HL-60/S4 treated with phorbol 12-myristate 13-acetate at 8.2 ng/mL for 4 days and 3 days (cell line): Measurements from ENCODE around the gene XCR1.
"Not testable (repeated sequence)": the region's sequence is repeated elsewhere in the genome, so short reads cannot be mapped to it uniquely, and the experiment has no call there.

ENCODE experiments used
- in situ Hi-C: fragments of 300-500 bp; cut with MboI; formaldehyde crosslinking; loops from 2 replicates; pipeline ENCODE4 v1.15.0; 2022; ENCODE audit warnings: low sequenced_read_pairs

XCR1 gene

DNA sequence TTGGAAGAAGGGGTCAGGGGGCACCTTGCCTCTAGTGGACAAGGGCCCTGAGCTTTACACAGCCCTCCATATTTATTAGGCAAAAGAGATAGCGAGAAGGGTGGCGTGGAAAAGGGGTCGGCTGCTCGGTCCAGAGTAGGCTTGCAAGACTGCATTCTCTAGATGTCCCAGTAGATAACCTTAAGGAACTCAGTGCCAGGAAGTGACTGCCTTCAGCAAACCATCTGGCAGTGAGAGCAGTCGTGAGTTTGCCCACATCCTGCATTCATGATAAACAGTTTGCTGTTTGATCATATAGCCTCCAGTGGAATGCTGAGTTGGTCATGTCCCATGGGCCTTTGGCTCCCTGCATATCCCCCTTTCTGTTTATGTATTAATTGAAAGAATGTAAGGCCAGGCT is 18.9 kb upstream of the XCR1 start:
- in situ Hi-C loops, result not testable (repeated sequence)

DNA sequence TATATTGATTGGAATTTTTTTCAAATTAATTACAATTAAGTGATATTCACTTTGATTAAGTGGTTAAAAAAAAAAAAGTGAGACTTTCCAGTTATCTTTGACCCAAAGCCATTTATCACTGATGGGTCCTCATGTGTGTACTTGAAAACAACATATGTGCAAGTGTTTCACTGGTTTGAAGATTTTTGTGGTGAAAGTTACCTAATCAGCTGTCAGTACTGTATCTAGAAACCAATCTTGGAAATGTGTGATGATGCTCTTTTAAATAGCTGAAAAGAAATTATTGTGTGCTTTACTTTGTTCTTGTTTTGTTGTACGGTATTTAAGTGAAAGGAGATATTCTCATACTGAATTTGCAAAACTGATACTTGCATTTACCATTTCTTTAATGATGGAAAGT is 11.6 kb upstream of the XCR1 start:
- in situ Hi-C loops, result no loop called here

DNA sequence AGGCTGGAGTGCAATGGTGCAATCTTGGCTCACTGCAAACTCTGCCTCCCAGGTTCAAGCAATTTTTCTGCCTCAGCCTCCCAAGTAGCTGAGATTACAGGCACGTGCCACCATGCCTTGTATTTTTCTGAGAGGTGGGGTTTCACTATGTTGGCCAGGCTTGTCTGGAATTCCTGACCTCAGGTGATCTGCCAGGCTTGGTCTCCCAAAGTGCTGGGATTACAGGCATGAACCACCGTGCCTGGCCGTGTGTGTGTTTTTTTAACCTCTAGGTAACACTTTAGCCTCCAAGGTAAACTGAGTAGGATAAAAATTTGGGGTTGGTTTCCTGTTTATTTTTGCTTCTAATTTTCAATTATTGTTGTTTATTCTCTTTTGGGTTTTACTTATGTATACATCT is 10.8 kb upstream of the XCR1 start:
- in situ Hi-C loops, result not testable (repeated sequence)

DNA sequence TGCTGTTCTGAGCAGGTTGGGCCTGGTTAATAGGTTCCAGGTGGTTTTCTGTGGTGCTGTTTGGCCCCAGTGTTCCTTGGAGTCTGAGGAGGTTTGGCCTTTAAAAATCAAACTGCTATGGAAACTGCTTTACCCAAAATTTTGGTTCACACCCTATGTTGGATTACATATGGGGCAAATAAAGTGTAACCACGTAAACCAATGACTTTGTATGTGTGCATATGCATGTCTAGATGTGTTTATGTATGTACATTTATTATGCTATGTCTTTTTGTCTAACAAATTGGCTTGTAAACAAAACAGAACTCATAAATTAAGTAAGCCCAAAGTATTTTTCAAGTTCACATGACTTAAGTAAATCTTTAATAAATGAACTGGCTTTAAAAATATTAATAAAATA is 8.9 kb upstream of the XCR1 start:
- in situ Hi-C loops, result no loop called here

DNA sequence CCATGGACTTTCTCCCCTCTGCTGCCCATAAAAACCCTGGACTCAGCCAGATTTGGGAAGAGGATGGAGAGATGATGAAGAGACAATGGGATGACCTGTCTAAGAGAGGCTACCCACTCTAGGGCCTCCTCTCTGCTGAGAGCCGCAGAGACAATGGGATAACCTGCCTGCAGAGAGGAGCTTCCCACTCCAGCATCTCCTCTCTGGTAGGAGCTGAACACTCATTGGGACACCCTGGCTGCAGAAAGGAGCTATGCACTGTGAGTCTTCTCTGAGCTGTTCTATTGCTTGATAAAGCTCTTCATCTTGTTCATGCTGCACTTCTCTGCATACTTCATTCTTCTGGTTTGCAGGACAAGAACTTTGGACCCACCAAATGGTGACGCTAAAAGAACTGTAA is 4.5 kb upstream of the XCR1 start:
- in situ Hi-C loops, result no loop called here

DNA sequence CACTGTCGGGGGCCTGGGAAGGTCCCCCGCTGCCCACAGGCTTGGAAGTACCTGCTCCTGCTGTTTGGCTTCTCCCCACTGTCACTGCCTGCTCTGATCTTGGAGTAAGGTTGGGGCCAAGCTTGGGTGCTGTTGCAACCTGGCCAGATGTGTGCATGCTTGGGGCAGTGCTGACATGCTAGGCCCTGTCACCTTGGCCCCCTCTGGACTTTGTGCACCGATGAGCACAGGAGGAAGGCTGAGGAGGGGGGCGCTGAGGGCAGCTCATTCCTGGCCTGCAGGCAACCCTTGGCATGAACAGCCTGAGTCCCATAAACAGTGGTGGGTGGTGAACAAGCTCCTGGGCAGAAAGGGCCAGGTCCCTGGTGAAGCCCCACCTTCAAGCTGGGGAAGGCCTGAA is 4.0 kb upstream of the XCR1 start:
- in situ Hi-C loops, result no loop called here

DNA sequence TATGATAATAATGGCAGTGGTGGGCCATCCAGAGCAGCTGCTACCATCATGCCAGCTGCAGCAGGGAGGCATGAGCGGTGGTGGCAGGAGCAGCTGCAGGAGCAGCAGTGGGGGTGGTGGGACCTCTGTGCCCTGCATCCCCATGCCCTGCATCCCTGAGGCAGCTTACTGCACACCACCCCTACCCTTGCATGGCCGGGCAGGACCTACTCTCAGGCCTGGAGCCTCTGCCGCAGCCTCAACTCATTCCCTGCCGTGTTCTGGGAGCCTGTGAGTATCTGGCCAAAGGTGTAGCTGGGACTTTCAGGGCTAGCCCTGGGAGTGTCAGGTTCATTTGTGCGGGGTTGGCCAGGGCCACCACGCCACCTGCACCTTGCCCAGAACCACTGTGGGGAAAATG is 3.3 kb upstream of the XCR1 start:
- in situ Hi-C loops, result no loop called here

DNA sequence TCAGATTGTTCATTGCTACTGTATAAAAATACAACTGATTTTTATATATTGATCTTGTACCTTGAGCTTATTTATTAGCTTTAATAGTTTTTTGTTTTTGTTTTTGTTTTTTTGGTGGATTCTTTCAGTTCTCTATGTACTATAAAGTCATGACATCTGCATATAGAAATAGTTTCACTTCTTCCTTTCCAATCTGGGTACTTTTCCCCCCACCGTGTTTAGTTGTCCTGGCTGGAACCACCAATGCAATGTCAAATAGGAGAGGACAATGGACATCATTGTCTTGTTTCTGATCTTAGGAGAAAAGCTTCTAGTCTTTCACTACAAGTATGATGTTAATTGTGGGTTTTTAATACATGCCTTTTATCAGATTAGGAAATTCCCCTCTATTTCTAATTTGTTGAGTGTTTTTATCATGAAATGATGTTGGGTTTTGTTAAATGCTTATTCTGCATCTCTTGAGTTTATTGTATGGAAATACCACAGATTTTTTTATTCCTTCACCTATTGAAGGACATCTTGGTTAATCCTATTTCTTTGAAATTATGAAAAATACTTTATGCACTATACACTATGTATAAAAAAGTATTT is 2.8 kb upstream of the XCR1 start:
- in situ Hi-C loops, result no loop called here

DNA sequence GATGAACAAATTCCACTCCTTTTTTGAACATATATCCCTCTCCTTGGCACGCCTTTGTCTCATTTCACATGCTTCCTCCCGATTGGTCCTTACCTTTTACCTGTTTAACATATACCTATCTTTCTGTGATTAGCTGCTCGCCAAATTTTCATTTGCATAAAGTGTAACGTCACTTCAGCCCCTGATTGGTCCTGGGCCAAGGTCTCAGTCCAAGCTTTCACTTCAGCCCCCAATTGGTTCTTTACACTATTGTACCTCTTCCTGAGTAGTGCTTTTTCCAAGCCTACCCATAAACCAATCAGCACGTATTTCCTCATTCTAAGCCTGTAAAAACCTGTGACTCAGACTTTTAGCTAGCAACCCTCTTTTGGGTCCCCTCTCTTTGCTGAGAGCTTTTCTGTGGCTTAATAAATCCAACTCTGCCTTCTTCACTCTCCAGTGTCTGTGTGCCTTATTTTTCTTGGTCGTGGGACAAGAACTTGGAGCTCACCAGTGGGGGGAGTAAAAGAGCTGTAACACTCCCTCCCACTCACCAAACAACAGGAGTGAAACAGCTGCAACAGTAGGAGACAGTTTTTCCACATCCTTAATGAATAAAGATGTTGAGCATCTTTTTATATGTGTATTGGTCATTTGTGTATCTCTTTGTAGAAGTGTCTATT is 584 bp upstream of the XCR1 start:
- in situ Hi-C loops, result no loop called here

DNA sequence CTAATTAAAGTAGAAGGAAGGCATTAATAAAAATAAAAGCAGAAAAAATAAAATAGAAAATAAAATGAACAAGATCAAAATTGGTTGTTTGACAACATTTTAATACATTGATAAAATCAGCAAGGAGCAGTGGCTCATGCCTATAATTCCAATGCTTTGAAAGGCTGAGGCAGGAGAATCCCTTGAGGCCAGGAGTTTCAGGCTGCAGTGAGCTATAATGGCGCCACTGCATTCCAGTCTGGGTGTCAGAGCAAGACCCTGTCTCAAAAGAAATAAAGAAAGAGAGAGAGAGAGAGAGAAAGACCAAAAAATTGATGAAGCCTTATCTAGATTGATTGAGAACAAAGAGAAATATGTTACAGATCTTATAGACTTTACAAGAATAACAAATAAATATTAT is 2.1 kb downstream of the XCR1 start:
- in situ Hi-C loops, result no loop called here

DNA sequence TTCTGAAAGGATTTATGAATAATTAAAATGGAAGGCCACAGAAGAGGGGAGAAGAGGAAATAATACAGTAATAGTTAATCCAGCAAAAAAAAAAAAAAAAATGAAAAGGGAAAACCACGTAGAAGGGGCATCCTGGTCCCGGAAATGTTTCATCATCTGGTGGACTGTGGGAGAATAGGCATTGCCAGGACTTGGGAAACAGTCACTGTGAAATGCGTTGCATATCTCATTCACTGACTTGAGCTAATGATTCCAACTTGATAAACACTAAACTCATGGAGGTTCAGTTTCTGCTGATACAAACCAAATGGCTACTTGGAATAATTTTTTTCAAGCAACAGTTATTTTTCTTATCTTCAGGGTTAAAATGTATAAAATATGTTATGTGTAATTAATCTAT is 3.2 kb downstream of the XCR1 start:
- in situ Hi-C loops, result no loop called here

DNA sequence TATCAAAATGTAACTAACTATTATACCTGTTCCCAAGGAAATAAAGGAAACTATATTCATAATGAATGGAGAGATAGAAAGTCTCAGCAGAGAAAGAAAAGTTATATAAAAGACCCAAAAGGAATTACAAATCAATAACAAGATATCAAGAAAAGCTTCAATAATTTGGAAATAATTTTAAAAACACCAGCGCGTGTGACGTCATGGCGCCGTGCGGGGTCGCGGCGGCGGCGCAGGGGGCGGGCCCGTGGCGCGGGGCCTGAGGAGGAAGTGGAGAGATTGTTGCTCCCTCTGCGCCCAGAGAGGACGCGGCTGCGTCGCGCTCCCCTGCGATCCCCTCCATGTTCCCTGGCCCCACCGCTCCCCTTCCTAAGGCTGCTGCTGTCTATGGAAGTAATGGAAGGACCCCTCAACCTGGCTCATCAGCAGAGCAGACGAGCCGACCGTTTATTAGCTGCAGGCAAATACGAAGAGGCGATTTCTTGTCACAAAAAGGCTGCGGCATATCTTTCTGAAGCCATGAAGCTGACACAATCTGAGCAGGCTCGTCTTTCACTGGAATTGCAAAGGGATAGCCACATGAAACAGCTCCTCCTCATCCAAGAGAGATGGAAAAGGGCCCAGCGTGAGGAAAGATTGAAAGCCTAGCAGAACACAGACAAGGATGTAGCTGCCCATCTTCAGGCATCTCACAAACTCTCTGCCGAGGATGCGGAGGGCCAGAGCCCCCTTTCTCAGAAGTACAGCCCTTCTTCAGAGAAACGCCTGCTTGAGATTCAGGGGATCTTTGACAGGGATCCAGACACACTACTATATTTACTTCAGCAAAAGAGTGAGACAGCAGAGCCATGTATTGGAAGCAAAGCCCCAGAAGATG is 4.1 kb downstream of the XCR1 start:
- in situ Hi-C loops, result no loop called here

DNA sequence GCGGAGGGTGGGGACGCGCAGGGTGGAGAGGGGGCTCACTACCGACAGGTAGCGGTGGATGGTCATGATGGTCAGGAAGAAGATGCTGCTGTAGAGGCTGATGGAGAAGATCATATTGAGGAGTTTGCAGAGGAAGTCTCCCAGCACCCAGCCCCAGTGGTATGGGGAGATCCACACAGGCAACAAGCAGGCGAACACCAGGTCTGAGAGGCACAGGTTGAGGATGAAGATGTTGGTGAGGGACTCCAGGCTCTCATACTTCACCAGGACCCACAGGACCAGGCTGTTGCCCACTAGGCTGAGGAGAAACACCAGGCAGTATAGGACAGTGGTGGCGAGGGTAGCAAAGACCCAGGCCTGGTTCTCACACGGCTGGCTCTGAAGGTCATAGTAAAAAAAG is 5.8 kb downstream of the XCR1 start:
- in situ Hi-C loops, result no loop called here

DNA sequence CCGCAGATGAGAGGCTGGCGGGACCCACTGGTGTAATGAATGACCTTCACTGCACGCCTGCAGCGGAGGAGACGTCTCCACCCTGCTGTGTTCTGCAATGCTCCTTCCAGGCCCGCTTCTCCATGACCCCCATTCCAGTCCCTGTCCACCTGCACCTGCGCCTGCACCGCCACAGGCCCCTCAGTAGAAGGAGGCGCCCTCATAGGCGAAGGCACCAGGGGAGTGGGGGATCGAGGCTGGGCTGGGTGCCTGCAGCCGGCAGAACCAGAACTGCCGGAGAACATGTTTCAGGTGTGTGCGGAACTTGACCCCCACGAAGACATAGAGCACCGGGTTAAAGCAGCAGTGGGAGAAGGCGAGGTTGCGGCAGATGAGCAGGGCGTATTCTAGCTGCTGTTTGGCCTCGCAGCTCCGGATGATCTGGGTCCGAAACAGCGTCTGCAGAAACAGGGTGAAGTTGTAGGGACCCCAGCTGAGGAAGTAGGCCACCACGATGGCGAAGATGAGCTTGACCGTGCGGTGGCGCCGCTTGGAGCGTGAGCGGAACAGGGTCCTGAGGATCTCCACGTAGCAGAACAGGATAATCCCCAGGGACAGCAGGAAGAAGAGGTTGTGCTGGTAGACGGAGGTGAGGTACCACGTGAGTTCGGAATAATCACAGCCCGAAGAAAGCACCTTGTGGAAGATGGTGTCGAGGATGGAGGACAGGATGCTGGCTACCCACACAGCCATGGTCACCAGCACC is 6.3 kb downstream of the XCR1 start:
- in situ Hi-C loops, result no loop called here

DNA sequence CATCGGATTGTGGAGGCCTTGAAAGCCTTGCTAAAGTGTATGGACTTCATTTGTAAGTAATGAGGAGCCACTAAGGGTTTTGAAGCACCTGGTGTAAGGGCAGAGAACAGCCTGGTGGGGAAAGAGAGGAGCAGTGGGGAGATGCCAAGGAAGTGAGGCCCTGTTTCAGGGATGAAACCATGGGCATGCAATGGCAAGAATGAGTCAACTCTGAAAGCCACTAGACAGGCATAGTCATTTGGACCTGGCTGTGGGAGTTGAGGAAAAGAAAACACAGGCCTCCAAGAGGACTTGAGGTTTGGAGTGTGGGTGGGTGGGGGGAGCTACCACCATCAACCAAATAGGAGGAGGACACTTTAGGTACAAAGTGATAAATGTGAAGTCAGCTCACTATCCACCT is 7.6 kb downstream of the XCR1 start:
- in situ Hi-C loops, result no loop called here

DNA sequence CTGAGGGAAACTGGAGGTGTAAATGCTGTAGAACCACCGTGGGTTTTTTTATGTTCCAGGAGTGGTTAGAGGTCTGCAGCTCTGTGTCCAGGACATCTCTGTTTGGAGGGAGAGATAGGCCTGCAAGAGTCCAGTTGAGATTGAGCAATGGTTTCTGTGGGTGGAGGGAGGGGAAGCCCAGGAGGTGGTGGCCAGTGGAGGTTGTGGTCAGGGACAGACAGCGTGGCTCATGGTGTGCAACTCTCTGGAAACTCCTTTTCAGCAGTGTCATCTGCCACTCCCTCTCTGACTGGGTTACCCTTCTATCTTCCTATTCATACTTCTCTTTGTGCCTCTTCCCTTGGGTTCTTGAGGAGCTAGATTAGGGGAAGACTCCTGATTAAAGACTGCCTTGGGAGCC is 9.6 kb downstream of the XCR1 start:
- in situ Hi-C loops, result no loop called here

DNA sequence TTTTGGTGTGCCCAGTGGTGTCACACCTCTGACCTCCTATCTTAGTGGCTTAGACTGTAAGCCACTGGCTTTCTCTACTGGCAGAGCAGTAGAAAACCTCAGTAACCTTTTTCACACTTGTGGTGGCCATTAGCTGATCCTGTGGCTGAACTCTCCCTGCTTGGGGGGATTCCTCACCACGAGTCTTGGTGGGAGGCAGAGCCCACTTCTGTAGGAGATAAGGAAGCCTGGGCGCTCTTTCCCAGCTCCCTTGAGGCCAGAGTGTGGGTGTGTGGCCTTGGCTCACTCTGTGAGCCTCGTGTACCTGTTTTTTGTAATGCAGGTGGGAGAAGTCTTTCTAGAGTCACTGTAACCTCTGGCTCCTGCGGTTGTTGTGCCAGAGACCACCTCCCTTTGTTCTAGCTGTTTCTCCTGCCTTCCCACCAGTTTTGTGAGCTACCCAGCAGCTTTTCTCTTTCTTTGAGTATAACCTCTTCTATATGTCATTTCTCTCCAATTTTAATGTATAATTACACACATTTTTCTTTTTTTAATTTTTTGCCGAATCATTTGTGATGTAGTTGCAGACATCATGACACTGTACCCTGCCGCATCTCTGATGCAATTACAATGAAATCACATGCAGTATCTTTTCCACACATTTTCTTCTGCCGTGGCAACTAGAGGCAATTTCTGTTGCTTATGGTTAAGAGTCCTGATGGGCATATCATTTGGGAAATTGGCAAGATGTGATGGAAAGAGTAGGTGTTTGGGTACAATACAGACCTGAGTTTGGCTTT is 13.8 kb downstream of the XCR1 start:
- in situ Hi-C loops, result no loop called here

DNA sequence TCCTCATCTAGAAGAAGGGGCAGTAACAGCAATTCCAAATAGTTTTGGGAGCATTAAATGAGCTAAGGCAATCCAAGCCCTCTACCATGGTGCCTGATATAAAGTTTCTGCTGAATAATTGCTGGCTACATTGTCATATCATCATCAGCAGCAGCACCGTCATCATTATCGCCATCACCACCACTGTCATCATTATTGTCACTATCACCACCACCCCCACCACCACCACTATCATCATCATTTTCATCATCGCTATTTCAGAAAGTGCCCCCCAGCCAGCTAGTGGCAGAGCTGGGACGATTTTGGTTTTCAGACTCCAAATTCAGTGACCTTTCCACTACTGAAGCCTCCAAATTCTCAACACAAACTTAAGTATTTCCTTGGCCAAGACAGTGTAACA is 15.0 kb downstream of the XCR1 start:
- in situ Hi-C loops, result no loop called here

DNA sequence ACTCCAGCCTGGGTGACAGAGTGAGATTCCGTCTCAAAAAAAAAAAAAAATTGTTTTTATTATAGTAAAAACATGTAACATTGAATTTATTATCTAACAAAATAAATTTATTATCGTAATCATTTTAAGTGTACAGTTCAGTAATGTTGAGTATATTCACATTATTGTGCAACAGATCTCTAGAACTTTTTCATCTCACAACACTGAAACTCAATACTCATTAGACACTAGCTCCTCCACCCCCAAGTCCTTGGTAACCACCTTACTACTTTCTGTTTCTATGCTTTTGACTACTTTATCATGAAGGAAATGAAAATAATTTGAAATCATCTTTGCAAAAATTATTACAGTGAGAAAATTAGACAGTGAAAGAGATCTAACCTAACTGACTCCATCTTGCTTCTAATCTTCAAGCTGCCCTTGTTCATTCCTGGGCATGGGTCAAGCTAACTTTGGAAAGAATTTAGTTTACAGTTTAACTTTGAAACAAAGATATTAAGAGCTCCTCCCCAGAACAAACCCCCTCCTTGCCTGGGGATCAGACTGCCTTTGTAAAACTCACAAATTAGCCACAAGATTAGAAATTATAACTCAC is 16.7 kb downstream of the XCR1 start:
- in situ Hi-C loops, result no loop called here

DNA sequence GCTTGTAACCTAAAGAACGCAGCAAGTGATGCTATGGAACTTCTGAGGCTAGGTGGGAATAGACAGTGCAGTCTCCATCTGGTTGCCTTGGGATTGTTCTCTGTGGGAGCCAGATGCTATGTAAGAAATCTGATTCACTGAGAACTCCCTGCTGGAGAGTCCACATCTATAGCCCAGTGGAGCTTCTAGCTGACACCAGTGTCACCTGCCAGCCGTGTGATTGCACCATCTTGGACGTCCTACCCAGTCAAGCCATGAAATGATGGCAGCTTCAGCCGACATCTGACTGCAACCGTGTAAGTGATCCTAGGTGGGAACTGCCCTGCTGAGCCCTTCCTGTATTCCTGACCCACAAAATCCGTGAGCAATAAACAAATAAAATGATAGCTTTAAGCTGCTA is 19.2 kb downstream of the XCR1 start:
- in situ Hi-C loops, result no loop called here
